Small intestine (tissue), 7 donors: Measurements from ENCODE around the gene CAMK1D. TPM values are rescaled to one million over a fixed set of nuclear protein-coding genes. Genes with fewer than 3 reads are reported as not detected.

ENCODE experiments used
- DNase-seq, 2 donors: peaks; one replicate each; pipeline versions ENCODE4 v3.0.0 to v3.0.0-alpha.2; 2013
- FAIRE-seq: peaks from 2 replicates; lab custom pipeline; 2012; peaks lifted over from hg19 to GRCh38; lab: Jason Lieb, UNC
- H3K27ac ChIP-seq, 3 donors: one replicate each; pipeline ENCODE4 v1.5.1; 2013; ENCODE audit warnings: low read length in 2 of 3, mild to moderate bottlenecking in 2 of 3, control low read depth in 1 of 3, inconsistent platforms in 1 of 3, low read depth in 1 of 3, moderate library complexity in 1 of 3
- H3K27me3 ChIP-seq, 3 donors: one replicate each; pipeline ENCODE4 v1.6.1; 2013; ENCODE audit warnings: low read length in 3 of 3, inconsistent platforms in 1 of 3; ENCODE audit not compliant: control insufficient read depth in 3 of 3, insufficient read depth in 3 of 3
- H3K36me3 ChIP-seq, 3 donors: one replicate each; pipeline ENCODE4 v1.6.1; 2013; ENCODE audit warnings: low read length in 3 of 3, inconsistent platforms in 1 of 3, low read depth in 1 of 3, mild to moderate bottlenecking in 1 of 3, moderate library complexity in 1 of 3; ENCODE audit not compliant: control insufficient read depth in 3 of 3, insufficient read depth in 2 of 3
- H3K4me1 ChIP-seq, 3 donors: one replicate each; pipeline ENCODE4 v1.6.1; 2013; ENCODE audit warnings: low read length in 2 of 3, inconsistent platforms in 1 of 3, low read depth in 1 of 3, mild to moderate bottlenecking in 1 of 3, moderate library complexity in 1 of 3; ENCODE audit not compliant: control insufficient read depth in 3 of 3, insufficient read depth in 2 of 3
- H3K4me3 ChIP-seq, 3 donors: one replicate each; pipeline ENCODE4 v1.5.1; 2013; ENCODE audit warnings: low read length in 3 of 3, control low read depth in 1 of 3, inconsistent platforms in 1 of 3, low read depth in 1 of 3, mild to moderate bottlenecking in 1 of 3, moderate library complexity in 1 of 3
- H3K9me3 ChIP-seq, 2 donors: one replicate each; pipeline ENCODE4 v1.6.1; 2013; ENCODE audit warnings: low read depth in 1 of 2, low read length in 1 of 2; ENCODE audit not compliant: control insufficient read depth in 2 of 2, insufficient read depth in 1 of 2
- WGBS, 3 donors: extraction: QIAGEN DNeasy Blood & Tissue Kit; methylation state at CpG; one replicate each; pipeline ENCODE4 v1.1.7; 2013; 5-methylcytosine and 5-hydroxymethylcytosine counted together
- polyA plus RNA-seq, 4 donors: library from polyadenylated mRNA; stranded (reverse) in 3 of 4; unstranded in 1 of 4; fragments of 200-250 nt in 3 of 4; fragments of 120-200 nt in 1 of 4; gene quantifications; one replicate each; pipeline versions ENCODE4 v1.2.1 to v1.2.3, GENCODE V29; 2013
- donor health status: healthy with polysubstance abuse.
- donor health status: control.
- donor health status: control.
- donor health status: Bipolar disorder and iron deficiency.
- donor health status: healthy.

CAMK1D gene
- polyA plus RNA-seq, 4 donors: 0.45 to 9.7 (median 3.8) TPM

GRCh38 chr10:12606461-12606860 is 257.1 kb downstream of the CAMK1D start:
- Histone ChIP-seq H3K36me3 (no peaks in the 10 kb centered on the region), H3K27me3 (no peaks in the 10 kb centered on the region), H3K27ac (peak overlapping the region in 2 of 3 donors; percentile 65 to 88), H3K4me1 (peaks cover 0 to 34% (median 9%) of the 10 kb centered on the region in 3 donors), H3K4me3 (no peak overlapping the region), H3K9me3 (no peaks in the 10 kb centered on the region)
- 19 to 54% (median 35%) methylated on average over 11 to 12 of the region's 12 CpGs for WGBS, 3 donors
- no peak for FAIRE-seq
- DNase-seq: peak; percentile 63 to 88

GRCh38 chr10:12608761-12609160 is 259.4 kb downstream of the CAMK1D start:
- FAIRE-seq (no peak), DNase-seq (no peak)
- no peaks in the 10 kb centered on the region for H3K36me3 ChIP-seq
- WGBS, 3 donors: 58 to 82% (median 78%) methylated on average over 6 of the region's 6 CpGs
- no peak overlapping the region for H3K4me3 ChIP-seq
- H3K27ac ChIP-seq: no peak overlapping the region
- no peaks in the 10 kb centered on the region for H3K27me3 ChIP-seq
- H3K4me1 ChIP-seq: peaks cover 0 to 27% (median 9%) of the 10 kb centered on the region in 3 donors
- H3K9me3 ChIP-seq: no peaks in the 10 kb centered on the region

- H3K4me1 ChIP-seq: peaks cover 0 to 21% (median 9%) of the 10 kb centered on the region in 3 donors
- no peaks in the 10 kb centered on the region for H3K27me3 ChIP-seq
- WGBS, 3 donors: 90 to 98% (median 94%) methylated on average over 7 of the region's 7 CpGs
- no peak for DNase-seq
- H3K4me3 ChIP-seq: no peak overlapping the region
- H3K36me3 ChIP-seq: no peaks in the 10 kb centered on the region
- no peaks in the 10 kb centered on the region for H3K9me3 ChIP-seq
- no peak overlapping the region for H3K27ac ChIP-seq
- FAIRE-seq: no peak
Observed at GRCh38 chr10:12609435-12609834, 260.1 kb downstream of the CAMK1D start.

- WGBS, 3 donors: 94 to 95% (median 95%) methylated on average over 5 of the region's 5 CpGs
- Histone ChIP-seq H3K9me3 (no peaks in the 10 kb centered on the region), H3K27ac (no peak overlapping the region), H3K36me3 (no peaks in the 10 kb centered on the region), H3K4me1 (peaks cover 0 to 3% (median 0%) of the 10 kb centered on the region in 3 donors), H3K4me3 (no peak overlapping the region), H3K27me3 (no peaks in the 10 kb centered on the region)
- DNase-seq: no peak
- FAIRE-seq: no peak
Observed at GRCh38 chr10:12613136-12613535, 263.8 kb downstream of the CAMK1D start.

- no peak overlapping the region for H3K27ac ChIP-seq
- DNase-seq: no peak
- FAIRE-seq: no peak
- no peaks in the 10 kb centered on the region for H3K27me3 ChIP-seq
- H3K4me1 ChIP-seq: peaks cover 0 to 3% (median 0%) of the 10 kb centered on the region in 3 donors
- H3K9me3 ChIP-seq: no peaks in the 10 kb centered on the region
- no peak overlapping the region for H3K4me3 ChIP-seq
- H3K36me3 ChIP-seq: no peaks in the 10 kb centered on the region
- WGBS, 3 donors: 84 to 85% (median 85%) methylated on average over 9 of the region's 9 CpGs
Observed at GRCh38 chr10:12614177-12614995, 265.0 kb downstream of the CAMK1D start.

GRCh38 chr10:12615296-12616220 is 266.2 kb downstream of the CAMK1D start:
- Histone ChIP-seq H3K36me3 (no peaks in the 10 kb centered on the region), H3K27me3 (no peaks in the 10 kb centered on the region), H3K27ac (no peak overlapping the region), H3K4me1 (peaks cover 0 to 3% (median 0%) of the 10 kb centered on the region in 3 donors), H3K4me3 (no peak overlapping the region), H3K9me3 (no peaks in the 10 kb centered on the region)
- 96 to 97% (median 96%) methylated on average over 17 of the region's 17 CpGs for WGBS, 3 donors
- DNase-seq (no peak), FAIRE-seq (no peak)

- FAIRE-seq (no peak), DNase-seq (peak in 1 of 2 donors; percentile 26)
- Histone ChIP-seq H3K4me1 (peaks cover 0 to 3% (median 0%) of the 10 kb centered on the region in 3 donors), H3K27me3 (no peaks in the 10 kb centered on the region), H3K36me3 (no peaks in the 10 kb centered on the region), H3K9me3 (no peaks in the 10 kb centered on the region), H3K4me3 (no peak overlapping the region), H3K27ac (no peak overlapping the region)
- WGBS, 3 donors: 28 to 46% (median 30%) methylated on average over 15 of the region's 15 CpGs
Observed at GRCh38 chr10:12617191-12618175, 268.1 kb downstream of the CAMK1D start.
